NCI-H2171 treated with DMSO at 0.1 percent for 48 hours (cell line): ENCODE measurements around the gene STEAP3.

Experiments used
- DNase-seq: peaks from one replicate; lab custom pipeline; 2025; lab: John Stamatoyannopoulos, UW

Gene STEAP3, protein sequence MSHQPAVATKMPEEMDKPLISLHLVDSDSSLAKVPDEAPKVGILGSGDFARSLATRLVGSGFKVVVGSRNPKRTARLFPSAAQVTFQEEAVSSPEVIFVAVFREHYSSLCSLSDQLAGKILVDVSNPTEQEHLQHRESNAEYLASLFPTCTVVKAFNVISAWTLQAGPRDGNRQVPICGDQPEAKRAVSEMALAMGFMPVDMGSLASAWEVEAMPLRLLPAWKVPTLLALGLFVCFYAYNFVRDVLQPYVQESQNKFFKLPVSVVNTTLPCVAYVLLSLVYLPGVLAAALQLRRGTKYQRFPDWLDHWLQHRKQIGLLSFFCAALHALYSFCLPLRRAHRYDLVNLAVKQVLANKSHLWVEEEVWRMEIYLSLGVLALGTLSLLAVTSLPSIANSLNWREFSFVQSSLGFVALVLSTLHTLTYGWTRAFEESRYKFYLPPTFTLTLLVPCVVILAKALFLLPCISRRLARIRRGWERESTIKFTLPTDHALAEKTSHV

DNA sequence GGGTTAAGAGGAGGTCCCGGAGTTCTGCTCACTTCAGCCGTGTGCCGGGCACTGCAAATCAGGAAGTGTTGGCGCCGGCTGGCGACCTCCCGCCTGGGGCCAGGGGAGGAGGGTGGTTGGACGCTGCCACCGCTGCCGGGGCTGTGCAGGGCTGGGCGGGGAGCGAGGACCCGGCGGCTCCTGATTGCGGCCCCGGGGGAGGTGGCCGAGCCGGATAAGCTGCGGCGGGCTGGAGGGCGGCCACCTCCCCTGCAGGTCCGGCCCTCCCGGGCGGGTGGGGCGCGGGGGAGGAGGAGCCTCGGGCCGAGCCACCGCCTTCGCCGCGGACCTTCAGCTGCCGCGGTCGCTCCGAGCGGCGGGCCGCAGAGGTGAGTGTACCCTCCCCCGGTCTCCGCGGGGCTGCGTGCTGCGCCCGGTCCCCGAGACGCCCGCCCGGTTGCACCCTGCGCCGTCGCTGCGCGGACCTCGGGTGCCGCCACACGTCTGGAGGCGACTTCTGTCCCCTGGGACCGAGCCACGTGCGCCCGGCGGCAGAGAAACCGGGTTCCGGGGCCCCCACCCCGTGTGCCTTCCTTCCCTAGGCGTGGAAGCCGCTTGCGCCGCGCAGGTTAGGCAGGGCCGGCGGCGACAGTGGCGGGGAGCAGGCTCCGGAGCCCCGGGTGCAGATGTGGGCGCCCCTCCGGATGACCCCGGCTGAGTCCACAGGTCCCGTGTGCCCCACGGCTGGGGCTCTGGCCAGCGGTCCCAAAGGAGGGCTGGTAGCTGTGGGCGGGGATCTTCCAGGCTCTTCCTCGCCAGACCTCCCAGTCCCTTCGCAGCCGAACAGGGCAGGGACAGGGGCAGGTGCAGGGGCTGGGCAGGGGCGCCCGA lies at the start of gene STEAP3:
Gene STEAP3 (plus strand): TSS at position 314 of the 870 bp plus-strand sequence. CDS start 7,179 bp downstream, outside the sequence.
- DNase-seq, result peak; percentile 28

DNA sequence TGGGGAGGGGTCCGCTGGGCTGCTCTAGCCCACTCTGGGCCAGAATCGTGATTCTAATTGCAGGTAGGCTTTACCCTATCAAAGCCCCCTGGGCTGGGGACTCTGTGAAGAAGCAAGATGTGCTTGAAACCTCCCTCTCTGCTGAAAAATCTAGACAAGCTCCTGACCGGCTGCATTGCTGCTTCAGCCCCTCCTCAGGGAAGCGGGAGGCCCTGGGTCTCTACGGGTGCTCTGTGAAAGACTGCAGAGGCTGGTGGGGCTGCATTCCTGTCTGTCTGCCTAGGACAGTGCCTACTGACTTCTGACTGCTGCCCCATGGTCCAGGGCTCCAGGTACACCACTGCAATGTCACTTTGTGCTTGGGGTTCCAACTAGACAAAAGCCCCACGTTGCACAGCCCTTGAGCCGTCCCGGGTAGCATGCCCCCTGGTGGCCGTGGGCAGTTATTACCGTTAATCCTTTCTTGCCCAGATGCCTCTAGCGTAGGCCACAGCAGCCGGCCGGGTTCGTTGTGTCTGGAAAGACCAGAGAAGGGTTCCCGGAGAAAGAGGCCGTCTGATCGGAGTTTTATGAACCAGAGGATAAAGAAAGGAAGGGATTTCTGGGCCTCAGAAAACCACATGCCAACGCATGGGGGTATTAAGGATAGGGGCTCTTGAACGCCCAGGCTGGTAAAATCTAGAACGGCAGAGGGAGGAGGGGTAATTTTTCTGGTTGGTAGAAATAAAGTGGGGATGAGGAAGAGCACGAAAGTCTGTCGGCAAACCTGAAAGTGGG lies 49.2 kb upstream of the STEAP3 start:
- peak; percentile 18 for DNase-seq

DNA sequence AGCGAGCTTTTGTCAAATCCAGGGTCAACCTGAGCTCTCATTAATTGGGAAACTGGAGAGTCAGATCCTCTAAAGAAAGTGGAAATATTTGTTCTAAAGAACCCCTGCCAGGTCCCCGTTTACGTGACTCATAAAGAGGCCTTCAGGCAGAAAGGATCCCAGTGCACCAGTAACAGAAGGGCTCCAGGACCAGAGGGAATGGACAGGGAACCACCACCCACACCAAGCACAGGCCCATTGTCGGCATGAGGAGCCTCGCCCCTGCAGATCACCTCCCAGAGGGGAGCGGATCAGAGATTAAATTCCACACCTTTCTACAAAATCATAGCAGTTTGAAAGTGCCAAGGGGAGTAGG lies 48.7 kb upstream of the STEAP3 start:
- no peak for DNase-seq

DNA sequence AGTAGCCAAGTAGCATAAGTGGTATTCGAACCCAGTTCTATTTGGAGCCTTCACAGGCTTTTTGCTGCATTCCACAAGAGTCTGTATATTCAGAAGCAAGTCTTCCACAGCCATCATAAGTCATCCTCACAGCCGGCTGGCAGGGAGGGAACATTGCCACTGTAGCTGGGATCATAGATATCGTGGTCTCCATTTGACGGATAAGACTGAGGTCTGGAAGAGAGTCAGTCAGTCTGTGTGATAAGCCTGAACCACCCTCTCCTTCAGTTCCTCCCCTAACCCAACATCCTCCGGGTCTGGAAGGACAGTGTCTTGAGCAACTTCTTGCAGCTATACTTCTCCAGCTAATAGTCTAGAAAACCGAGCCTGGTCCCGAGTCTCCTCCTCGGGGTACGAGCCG lies 48.1 kb upstream of the STEAP3 start:
- no peak for DNase-seq

DNA sequence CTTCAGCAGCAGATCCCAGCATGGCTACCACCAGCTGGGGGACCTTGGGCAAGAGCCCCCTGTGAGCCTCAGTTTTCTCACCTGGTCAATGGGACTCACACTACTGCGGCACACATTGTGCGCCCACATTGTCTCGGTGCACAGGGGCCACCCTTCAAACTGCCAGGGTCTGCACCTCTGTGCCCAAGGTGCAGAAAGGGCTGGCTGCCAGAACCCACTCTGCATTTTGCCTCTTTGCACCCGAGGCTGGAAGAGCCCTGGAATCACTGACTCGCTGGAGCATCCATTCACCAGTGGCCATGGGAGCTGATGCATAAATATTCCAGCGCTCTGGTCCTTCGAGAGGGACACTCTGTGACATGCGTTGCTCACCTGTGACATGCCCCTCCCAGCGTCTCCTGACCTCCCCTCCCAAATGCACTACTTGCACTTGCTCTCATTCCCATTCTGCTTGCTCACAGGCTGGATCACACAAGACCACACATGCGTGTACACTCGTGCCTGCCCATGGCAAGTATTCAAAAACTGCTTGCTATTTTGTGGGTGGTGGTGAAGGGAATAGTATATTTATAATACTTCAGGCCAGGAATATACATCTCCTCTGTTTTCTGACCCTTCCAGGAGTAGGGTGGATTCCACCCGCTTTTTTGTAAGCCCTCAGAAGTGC lies 46.3 kb upstream of the STEAP3 start:
- no peak for DNase-seq

DNA sequence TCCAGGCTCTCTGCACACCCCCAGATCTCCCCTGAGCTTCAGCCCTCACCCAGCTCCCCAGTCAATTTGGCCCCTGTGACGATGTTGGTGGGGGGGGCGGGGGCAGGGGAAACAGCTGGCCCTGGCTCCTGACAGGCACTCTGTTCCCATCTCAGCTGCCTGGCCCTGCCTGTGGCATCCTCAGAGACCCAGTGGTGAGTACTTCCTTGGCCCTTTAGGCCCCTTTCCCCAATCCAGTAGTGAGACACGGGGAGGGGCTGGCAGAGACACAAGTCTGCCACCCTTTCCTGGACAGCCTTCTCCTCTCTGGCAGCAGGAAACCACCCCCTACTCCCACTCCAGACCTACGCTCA lies 45.8 kb upstream of the STEAP3 start:
- DNase-seq, result no peak

DNA sequence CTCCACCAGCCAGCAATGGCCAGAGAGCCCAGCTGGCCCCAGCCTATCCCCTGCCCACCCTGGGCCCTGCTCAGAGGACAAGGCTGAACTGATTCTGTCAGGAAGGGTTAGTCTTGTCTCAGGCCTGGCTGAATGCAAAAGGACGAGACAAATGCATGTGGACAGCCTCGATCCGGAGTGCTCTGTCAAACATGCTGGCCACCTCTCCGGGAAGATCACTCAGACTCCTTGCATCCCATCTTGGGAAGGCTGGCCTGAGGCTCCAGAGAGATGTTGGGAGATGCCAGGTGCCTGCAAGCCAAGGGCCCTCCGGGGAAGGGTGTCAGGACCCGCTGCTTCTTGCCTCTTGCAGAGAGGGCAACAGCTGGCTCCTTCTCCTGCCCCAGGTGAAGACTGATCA lies 44.9 kb upstream of the STEAP3 start:
- DNase-seq, result no peak

DNA sequence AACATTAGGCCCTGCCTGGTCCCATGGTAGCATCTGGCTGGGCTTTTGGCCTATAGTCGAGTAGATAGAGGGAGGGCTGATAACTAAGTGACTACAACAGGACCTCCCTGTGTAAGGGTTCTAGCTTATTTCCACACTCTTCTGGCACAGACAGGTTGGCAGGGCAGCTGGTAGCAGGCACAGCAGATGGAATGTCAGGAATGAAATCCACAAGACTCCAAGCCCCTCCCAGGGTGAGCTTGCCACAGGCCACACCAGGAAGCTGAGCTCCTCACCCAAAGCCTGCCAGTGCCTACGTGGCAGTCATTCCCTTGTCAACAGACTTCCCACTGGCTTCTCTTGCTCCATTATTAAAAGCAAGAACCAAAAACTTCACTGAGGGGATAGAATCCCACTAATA lies 44.4 kb upstream of the STEAP3 start:
- peak; percentile 74 for DNase-seq

DNA sequence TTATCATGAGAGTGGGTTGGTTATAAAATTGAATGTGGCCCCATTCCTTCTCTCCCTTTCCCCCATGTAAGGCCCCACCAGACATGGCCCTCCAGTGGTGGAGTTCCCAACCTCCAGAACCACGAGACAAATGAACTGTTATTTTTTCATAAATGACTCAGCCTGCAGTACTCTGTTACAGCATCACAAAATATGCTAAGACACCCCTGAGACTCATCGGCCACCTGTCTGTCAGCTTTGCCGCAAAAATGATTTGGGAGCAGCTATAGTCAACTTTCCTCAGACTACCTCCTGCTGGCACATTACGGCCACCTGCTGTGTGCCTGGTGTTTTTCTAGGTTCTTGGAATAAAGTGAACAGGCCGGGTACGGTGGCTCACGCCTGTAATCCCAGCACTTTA lies 43.6 kb upstream of the STEAP3 start:
- DNase-seq, result peak; percentile 86

DNA sequence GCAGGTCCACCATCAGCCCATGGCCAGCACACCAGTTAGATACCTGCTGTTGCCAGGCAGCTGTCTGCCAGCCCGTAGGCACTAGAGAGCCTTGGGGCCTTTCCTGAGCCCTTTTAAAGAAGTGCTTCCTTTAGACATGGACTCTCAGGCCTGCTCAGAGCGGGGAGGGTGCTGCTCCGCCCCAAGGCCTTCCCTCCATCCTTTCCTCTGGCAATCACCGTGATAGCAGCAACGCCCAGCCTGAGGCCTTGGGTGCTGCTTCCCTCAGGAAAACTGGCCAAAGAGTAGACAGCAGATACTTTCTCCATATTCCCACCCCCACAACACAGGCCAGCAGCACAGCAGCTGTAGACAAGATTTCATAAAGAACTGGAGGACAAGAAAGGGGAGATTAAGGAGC lies 42.7 kb upstream of the STEAP3 start:
- DNase-seq, result no peak

DNA sequence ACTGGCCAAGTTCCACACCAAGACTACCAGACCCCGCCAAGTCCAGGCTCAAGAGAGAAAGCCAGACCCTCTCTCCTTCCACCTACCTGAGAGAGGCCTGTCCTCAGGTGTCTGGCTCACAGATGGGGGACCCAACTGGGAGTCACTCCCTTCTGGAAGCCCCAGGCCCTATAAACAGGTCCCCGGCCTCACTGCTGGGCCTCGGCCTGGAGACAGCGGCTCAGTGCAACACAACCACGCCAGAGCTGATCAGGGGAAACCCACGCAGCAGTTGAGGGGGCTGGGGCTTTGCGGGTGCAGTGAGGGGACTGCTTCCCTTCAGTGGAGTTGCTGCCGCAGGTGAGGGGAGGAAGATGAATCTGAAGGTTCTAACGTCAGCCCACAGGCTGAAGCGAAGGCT lies 42.2 kb upstream of the STEAP3 start:
- no peak for DNase-seq

DNA sequence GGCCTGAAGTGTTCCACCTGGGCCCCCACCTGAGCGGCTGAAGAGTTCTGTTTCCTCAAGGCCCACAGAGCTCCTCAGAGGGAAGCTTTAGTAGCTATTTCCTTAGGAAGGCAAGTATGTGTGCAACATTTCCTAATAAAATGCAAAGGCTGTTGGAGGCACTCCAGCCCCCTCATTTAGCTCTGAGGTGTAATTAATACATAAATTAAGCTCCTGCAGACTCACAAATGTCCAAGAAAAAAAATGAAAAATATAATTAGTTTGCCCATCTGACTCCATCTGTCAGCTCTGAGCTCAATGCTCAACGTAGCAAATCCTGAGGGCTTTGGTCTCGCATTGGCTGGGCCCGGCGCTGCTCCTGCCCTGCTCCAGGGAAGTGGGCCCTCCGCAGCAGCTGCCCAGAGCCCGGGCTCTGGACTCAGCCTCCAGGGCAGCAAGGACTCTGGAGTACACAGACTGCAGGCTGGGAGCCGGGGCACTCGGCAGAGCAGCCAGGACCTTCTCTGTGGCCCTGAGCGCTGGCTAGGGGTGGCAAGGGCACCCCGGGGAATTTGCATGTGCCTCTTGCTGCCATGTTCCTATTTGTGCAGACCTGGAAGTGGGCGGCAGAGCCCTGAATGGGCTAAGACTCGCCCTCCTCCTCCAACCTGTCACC lies 41.7 kb upstream of the STEAP3 start:
- peak; percentile 90 for DNase-seq

DNA sequence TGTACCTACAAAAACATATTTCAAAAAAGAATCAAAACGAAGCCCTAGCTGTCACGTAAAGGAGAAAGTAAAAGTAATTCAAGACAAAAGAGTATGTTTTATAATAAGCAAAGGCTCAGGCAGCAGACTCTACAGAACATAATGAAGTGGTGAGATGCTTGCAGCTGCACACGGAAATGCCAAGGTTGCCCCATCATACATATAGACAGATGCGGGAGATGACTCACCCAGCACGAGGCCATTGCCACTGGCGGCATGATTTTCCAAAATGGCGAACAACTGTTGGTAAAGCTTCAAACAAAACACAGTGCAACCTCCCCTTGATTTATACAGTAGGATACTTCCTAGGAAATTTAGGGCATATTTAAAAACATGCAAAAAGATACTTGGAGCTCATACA lies 39.1 kb upstream of the STEAP3 start:
- DNase-seq, result no peak

DNA sequence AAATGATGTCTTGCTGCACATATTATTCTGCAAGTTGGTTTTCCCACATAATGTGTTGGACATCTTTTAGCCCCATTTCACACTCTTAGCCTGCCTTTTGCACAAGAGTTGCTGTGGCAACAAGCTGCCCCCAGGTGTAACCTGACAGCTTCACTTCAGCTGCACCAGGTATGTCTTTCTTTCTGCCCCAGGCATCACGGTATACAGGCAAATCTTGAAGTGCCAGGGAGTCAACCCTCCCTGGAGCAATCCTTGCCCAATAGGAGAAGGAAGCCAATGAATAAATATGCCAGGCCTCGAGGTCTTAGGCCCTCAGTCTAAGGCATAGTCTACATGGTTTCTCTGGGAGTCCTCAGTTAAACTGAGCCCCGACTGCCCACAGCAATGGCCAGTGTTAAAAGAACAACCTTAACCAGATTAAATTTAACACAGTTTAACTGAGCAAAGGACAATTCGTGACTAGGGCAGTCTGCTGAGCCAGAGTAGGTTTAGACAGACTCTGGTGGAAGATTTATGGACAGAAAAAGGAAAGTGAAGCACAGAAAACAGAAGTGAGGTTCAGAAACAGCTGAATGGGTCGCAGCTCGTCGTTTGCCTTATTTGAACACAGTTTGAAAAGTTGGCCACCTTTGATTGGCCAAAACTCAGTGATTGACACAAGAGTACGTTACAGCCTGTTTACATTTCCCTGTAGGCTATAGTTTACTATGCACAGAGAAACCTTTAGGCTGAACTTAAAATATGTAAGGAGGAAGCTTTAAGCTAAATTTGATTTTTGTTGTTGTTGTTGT lies 33.1 kb upstream of the STEAP3 start:
- DNase-seq, result no peak

DNA sequence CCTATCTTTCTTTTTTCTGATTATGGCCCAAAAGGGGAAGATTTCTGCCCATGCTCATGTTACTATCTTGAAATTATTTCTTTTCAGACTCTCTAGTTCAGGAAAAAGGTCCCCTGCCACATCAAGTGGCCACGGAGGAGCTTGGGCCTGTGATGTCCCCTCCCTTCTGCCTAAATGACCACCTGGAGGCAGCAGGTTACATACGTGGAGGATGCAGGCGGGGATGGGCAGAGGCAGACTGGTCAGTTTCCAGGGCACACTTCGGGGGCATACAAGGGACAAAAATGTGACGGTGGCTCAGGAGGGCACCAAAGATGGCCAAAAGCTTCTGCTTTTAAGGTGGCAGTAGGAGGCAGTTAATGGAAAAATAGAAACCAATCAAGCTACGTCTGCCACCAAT lies 30.7 kb upstream of the STEAP3 start:
- DNase-seq, result no peak

DNA sequence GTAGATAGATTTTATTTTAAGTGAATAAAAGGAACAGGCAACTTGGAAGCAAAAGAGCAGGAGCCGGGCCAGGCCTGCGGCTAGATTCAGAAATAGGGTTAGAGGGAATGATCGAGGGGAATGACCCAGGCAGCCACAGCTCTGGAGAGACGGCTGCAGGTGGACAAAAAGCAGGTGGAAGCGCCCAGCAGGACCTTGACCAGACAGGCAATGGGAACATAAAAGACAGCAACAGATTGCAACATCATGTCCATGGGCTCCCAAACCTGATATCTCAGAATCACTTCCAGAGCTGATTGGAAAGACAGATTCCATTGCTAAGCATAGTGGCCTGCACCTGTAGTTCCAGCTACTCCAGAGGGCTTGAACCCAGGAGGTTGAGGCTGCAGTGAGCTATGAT lies 28.6 kb upstream of the STEAP3 start:
- DNase-seq, result no peak

DNA sequence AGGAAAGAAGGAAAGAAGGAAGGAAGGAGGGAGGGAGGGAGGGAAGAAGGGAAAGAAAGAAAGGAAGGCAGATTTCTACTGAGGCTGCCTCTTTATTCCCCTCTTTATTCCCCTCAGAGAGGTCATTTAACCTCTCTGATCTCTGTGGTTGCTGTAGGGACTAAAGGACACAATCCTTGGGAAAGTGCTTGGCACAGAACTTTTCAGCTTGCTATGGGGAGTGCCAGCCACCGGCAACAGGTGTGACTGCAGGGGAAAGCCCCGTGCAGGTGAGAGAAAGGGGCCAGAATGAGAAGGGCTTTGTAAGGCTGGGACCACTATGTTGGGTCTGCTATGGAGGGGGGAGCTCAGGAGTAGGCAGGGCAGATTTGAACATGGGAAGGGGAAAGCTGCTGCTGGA lies 27.7 kb upstream of the STEAP3 start:
- no peak for DNase-seq

DNA sequence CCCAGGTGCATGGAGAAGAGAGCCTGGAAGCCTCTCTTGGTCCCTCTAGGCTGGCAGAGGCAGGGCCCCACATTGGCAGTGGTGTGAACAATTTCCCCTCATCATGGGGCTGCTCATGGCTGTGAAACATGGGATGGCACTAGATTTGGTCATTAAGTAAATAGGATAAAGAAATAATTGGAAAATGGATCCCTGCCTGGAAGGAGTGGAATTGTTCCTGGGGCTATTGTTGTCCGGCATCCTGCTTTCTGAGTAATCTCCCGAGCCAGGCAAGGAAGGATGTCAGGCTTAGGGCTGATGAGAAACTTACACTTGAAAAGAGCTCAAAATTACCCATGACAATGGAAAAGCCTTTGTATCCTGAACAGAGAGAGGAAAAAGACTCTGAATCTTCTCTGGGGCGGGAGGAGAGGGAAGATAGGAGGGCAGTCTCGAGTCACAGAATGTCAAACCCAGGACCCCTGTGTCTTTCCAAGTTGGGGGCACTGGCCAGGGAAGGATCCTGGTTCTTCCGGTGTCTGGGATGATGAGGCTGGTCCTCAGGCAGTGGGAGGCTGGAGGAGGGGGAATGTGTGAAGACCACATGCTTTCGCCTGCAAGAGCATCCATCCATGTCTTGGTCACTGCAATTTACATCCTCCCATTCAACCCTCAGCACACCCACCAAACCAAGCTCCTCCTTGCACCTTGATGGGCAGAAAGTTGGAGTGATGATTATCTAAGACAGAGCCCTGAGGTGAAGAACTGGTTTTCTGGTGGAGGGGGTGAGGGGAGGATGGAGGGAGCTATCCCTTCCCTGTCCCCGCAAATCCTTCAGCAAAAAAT lies 27.1 kb upstream of the STEAP3 start:
- no peak for DNase-seq

DNA sequence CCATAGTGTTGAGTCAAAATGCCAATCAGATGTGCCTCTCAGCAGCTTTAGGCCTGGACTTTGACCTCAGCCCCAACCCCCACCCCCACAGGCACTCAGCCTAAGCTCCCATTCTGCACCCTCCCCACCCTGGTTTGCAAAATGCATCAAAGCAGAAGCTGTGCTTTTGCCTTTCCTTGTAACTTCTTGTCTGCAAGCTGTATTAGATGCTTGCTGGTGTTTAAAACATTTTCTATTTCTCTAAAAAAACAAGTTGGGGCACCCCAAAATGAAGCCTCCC lies 26.6 kb upstream of the STEAP3 start:
- no peak for DNase-seq
